CD4-positive, alpha-beta memory T cell (primary cell): Measurements from ENCODE around the gene ANKRD6. TPM values are rescaled to one million over a fixed set of nuclear protein-coding genes. Genes with fewer than 3 reads are reported as not detected.

Experiments used
- CTCF ChIA-PET: fragments of 350-600 bp; sonication (Branson Sonifier 250); formaldehyde crosslinking; loops from one replicate; lab custom pipeline; 2021; ENCODE audit warnings: inconsistent platforms; ENCODE audit not compliant: partially characterized antibody; lab: Charles Lee
- POLR2A ChIA-PET: fragments of 350-600 bp; sonication (Branson Sonifier 250); formaldehyde crosslinking; loops from one replicate; lab custom pipeline; 2021; ENCODE audit not compliant: partially characterized antibody; lab: Charles Lee
- DNase-seq, 5 donors: peaks; one replicate each; pipeline versions ENCODE4 v3.0.0 to v3.0.0-alpha.2; 2020 to 2022; ENCODE audit warnings: mixed read lengths in 1 of 5
- H3K27ac ChIP-seq: one replicate; pipeline ENCODE4 v1.7.0; 2013; ENCODE audit warnings: low read depth, low read length
- H3K27me3 ChIP-seq: 2 replicates; pipeline ENCODE4 v1.7.0; 2013; ENCODE audit warnings: mild to moderate bottlenecking, low read length, moderate library complexity; ENCODE audit not compliant: insufficient read depth
- H3K36me3 ChIP-seq: 2 replicates; pipeline ENCODE4 v1.7.0; 2013; ENCODE audit warnings: mild to moderate bottlenecking, low read length, moderate library complexity; ENCODE audit not compliant: insufficient read depth
- H3K4me1 ChIP-seq: 2 replicates; pipeline ENCODE4 v1.7.0; 2013; ENCODE audit warnings: mild to moderate bottlenecking, low read length, moderate library complexity; ENCODE audit not compliant: insufficient read depth
- H3K4me3 ChIP-seq, 2 donors: one replicate each; pipeline ENCODE4 v1.7.0; 2013; ENCODE audit warnings: low read length in 2 of 2, mild to moderate bottlenecking in 1 of 2
- H3K9me3 ChIP-seq, 2 donors: one replicate each; pipeline ENCODE4 v1.7.0; 2013; ENCODE audit warnings: low read length in 2 of 2, control low read depth in 1 of 2; ENCODE audit not compliant: control insufficient read depth in 1 of 2
- H3K27ac Mint-ChIP-seq, 7 donors: one replicate each; pipeline ENCODE4 v1.8.0; 2020 to 2021; ENCODE audit warnings: mixed read lengths in 7 of 7, mild to moderate bottlenecking in 6 of 7, inconsistent platforms in 3 of 7, moderate library complexity in 3 of 7
- H3K27me3 Mint-ChIP-seq, 2 donors: one replicate each; pipeline ENCODE4 v1.8.0; 2020 to 2021; ENCODE audit warnings: mixed read lengths in 2 of 2
- H3K36me3 Mint-ChIP-seq, 2 donors: one replicate each; pipeline ENCODE4 v1.8.0; 2020 to 2021; ENCODE audit warnings: mixed read lengths in 2 of 2, inconsistent platforms in 1 of 2, mild to moderate bottlenecking in 1 of 2
- H3K4me1 Mint-ChIP-seq, 4 donors: one replicate each; pipeline ENCODE4 v1.8.0; 2020 to 2021; ENCODE audit warnings: mixed read lengths in 4 of 4, mild to moderate bottlenecking in 1 of 4
- H3K4me3 Mint-ChIP-seq, 8 donors: one replicate each; pipeline ENCODE4 v1.8.0; 2020 to 2021; ENCODE audit warnings: mixed read lengths in 8 of 8, mild to moderate bottlenecking in 7 of 8, moderate library complexity in 6 of 8, inconsistent platforms in 3 of 8
- H3K9me3 Mint-ChIP-seq, 8 donors: one replicate each; pipeline ENCODE4 v1.8.0; 2020 to 2021; ENCODE audit warnings: mixed read lengths in 8 of 8, mild to moderate bottlenecking in 5 of 8, inconsistent platforms in 3 of 8, moderate library complexity in 1 of 8
- intact Hi-C: fragments of 100-400 bp; cut with micrococcal nuclease; formaldehyde crosslinking; loops from one replicate; pipeline ENCODE4 v1.15.1; 2023
- polyA plus RNA-seq, 2 donors: library from polyadenylated mRNA; unstranded; fragments of 300-500 nt; fragmentation: Illumina TruSeq; gene quantifications; one replicate each; pipeline ENCODE4 v1.2.3, GENCODE V29; 2021
- total RNA-seq, 2 experiments: library from RNA; stranded (reverse); gene quantifications; one replicate each; pipeline ENCODE4 v1.2.3, GENCODE V29; 2021

The ANKRD6 gene
- total and polyA plus RNA-seq, 4 experiments from 2014 or later = 2.8 to 5.8 (median 4.3) TPM

DNA sequence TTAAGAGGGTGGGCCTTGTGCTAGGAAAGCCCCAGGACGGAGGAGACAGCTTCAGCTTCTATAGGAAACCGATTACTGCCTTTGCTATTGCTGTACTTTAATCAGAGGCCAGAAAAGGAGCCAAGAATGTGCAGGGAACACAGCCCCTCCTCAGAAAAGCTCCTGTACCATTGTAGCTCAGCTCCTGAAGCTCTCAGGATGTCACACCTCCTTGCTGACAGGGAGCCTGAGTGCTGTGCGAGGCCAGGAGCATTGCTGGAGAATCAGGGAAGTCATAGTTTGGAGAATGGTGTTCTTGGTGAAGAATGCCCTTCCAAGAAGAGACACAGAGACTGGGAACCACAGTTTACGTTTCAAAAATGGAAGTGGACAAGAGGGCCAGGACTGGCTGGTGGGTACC, 158.8 kb downstream of the ANKRD6 start:
- H3K27me3 Mint-ChIP-seq = no peaks in the 10 kb centered on the region
- H3K9me3 Mint-ChIP-seq = peaks cover 0 to 2% (median 0%) of the 10 kb centered on the region in 8 donors
- H3K27ac Mint-ChIP-seq = no peak overlapping the region
- CTCF ChIA-PET = no interaction called here
- no peaks in the 10 kb centered on the region for H3K27me3 ChIP-seq
- H3K9me3 ChIP-seq = no peaks in the 10 kb centered on the region
- no peak overlapping the region for H3K4me3 Mint-ChIP-seq
- H3K27ac ChIP-seq = no peak overlapping the region
- H3K36me3 ChIP-seq = no peaks in the 10 kb centered on the region
- intact Hi-C loops = no loop called here
- peaks cover 11% of the 10 kb centered on the region for H3K4me1 ChIP-seq
- peaks cover 11 to 15% (median 14%) of the 10 kb centered on the region in 4 donors for H3K4me1 Mint-ChIP-seq
- POLR2A ChIA-PET = no interaction called here
- H3K36me3 Mint-ChIP-seq = peaks cover 0 to 6% of the 10 kb centered on the region in 2 donors
- no peak overlapping the region for H3K4me3 ChIP-seq
- DNase-seq = no peak

DNA sequence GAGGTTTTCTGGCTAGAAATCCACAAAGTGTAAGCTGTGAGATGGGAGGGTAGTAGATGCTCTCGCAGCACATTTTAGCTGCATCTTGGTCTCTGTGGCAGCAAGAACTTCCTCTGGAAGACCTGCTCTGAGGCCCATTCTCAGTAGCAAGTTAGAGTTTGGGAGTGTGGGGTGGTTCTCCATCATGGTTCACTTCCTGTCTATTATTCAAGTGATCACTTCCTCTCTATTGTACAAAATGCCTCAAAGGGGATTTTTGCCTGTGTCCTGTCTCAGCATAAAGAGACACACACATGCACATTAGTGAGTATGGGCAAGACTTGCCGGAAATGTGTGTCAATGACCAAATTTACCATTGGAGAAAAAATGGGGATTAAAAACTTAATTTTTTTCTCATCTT, 163.1 kb downstream of the ANKRD6 start:
- Mint-ChIP-seq H3K4me1 (peaks cover 11 to 19% (median 15%) of the 10 kb centered on the region in 4 donors), H3K9me3 (peaks cover 0 to 4% (median under 1%) of the 10 kb centered on the region in 8 donors), H3K27me3 (no peaks in the 10 kb centered on the region), H3K36me3 (peaks cover 0 to 10% of the 10 kb centered on the region in 2 donors), H3K27ac (peak overlapping the region; percentile 12 to 88 (median 82)), H3K4me3 (peak overlapping the region in 2 of 8 donors; percentile 11 to 59)
- Histone ChIP-seq H3K4me1 (peaks cover 11% of the 10 kb centered on the region), H3K4me3 (no peak overlapping the region), H3K36me3 (no peaks in the 10 kb centered on the region), H3K9me3 (no peaks in the 10 kb centered on the region), H3K27me3 (no peaks in the 10 kb centered on the region), H3K27ac (no peak overlapping the region)
- ChIA-PET CTCF (no interaction called here), POLR2A (no interaction called here)
- peak in 2 of 5 donors; percentile 5 to 21 for DNase-seq
- intact Hi-C loops = no loop called here

DNA sequence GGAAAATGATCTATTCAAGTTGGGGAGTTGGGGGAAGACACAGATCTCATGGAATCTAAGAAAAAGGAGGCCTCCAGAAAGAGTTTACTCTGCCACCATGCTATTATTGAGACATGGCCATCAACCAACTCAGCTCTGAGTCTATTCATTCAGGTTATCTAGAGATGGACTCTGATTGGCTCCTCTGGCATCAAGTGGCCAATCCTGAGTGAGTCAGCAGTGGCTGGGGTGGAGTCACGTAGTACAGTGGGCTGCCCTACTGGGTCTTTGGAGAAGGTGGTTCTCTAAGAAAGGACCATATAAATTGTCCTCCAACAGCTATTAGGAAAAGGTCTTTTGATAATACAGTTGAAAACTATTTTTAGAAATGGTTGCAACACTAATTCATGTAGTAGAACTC, 163.5 kb downstream of the ANKRD6 start:
- H3K27me3 Mint-ChIP-seq = no peaks in the 10 kb centered on the region
- POLR2A ChIA-PET = no interaction called here

DNA sequence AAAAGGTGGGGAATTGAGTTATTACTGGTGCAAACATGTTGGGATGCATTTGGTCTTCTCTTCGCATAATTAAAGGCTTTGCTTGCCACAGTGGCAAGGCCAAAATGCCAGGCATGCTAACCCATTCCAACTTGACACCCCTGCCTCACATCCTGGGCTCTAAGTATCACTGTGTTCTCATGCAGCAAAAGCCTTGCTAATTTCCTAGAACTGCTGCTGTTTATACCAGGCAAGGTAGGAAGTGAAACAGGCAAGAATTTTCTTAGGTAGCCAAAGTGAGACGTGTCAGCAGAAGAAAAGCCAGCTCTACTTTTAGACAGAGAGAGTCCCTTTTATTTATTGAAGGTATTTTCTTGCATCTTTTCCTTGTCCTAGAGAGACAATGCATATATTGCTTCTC, 164.4 kb downstream of the ANKRD6 start:
- H3K9me3 ChIP-seq = no peaks in the 10 kb centered on the region
- no peak for DNase-seq
- Mint-ChIP-seq H3K4me1 (peaks cover 11 to 19% (median 15%) of the 10 kb centered on the region in 4 donors), H3K4me3 (no peak overlapping the region), H3K27me3 (no peaks in the 10 kb centered on the region), H3K9me3 (peaks cover 0 to 4% (median under 1%) of the 10 kb centered on the region in 8 donors), H3K27ac (no peak overlapping the region), H3K36me3 (peaks cover 0 to 10% of the 10 kb centered on the region in 2 donors)
- H3K27ac ChIP-seq = no peak overlapping the region
- POLR2A ChIA-PET = no interaction called here
- H3K4me1 ChIP-seq = peaks cover 11% of the 10 kb centered on the region
- H3K4me3 ChIP-seq = no peak overlapping the region
- no peaks in the 10 kb centered on the region for H3K36me3 ChIP-seq
- no peaks in the 10 kb centered on the region for H3K27me3 ChIP-seq
- CTCF ChIA-PET = no interaction called here
- intact Hi-C loops = no loop called here

More for the DNA sequence above, 163.5 kb downstream of the ANKRD6 start:
- H3K9me3 Mint-ChIP-seq = peaks cover 0 to 4% (median under 1%) of the 10 kb centered on the region in 8 donors
- CTCF ChIA-PET = no interaction called here
- H3K4me3 Mint-ChIP-seq = no peak overlapping the region
- peaks cover 11% of the 10 kb centered on the region for H3K4me1 ChIP-seq
- H3K27ac ChIP-seq = no peak overlapping the region
- H3K4me1 Mint-ChIP-seq = peaks cover 11 to 19% (median 15%) of the 10 kb centered on the region in 4 donors
- peak overlapping the region in 6 of 7 donors; percentile 12 to 88 (median 68) for H3K27ac Mint-ChIP-seq
- no peak for DNase-seq
- H3K27me3 ChIP-seq = no peaks in the 10 kb centered on the region
- no peaks in the 10 kb centered on the region for H3K36me3 ChIP-seq
- H3K36me3 Mint-ChIP-seq = peaks cover 0 to 10% of the 10 kb centered on the region in 2 donors
- no peaks in the 10 kb centered on the region for H3K9me3 ChIP-seq
- H3K4me3 ChIP-seq = no peak overlapping the region
- intact Hi-C loops = no loop called here

DNA sequence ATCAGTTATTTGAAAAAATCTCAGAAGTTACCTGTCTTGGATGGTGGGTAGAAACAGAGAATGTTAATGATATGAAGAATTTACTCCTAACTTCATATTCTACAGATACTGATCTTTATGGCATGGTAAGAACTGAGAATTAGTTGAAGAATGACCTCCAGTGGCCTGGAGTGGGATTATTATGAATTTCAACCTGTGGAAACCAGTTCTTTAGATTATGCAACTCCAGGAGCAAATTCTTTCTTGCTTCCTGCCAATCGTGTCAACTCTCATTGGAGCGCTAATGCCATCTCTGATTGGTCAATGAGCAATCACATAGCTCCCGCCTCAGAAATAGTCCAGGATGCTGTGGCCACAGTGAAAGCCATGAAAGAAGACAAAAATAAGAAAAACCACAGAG, 165.0 kb downstream of the ANKRD6 start:
- Histone ChIP-seq H3K36me3 (no peaks in the 10 kb centered on the region), H3K4me3 (no peak overlapping the region), H3K27ac (no peak overlapping the region), H3K9me3 (no peaks in the 10 kb centered on the region), H3K27me3 (no peaks in the 10 kb centered on the region), H3K4me1 (peaks cover 11% of the 10 kb centered on the region)
- Mint-ChIP-seq H3K27ac (peak overlapping the region in 1 of 7 donors; percentile 28), H3K27me3 (no peaks in the 10 kb centered on the region), H3K36me3 (peaks cover 0 to 10% of the 10 kb centered on the region in 2 donors), H3K9me3 (peaks cover 0 to 4% (median under 1%) of the 10 kb centered on the region in 8 donors), H3K4me1 (peaks cover 11 to 19% (median 15%) of the 10 kb centered on the region in 4 donors), H3K4me3 (no peak overlapping the region)
- ChIA-PET POLR2A (no interaction called here), CTCF (interaction anchor here (1.0 to 3.0 kb wide), 2 partner anchors 12 kb away, joined by 3 to 14 read pairs; no protein-coding TSS in a partner anchor)
- intact Hi-C loops = no loop called here
- DNase-seq = no peak

DNA sequence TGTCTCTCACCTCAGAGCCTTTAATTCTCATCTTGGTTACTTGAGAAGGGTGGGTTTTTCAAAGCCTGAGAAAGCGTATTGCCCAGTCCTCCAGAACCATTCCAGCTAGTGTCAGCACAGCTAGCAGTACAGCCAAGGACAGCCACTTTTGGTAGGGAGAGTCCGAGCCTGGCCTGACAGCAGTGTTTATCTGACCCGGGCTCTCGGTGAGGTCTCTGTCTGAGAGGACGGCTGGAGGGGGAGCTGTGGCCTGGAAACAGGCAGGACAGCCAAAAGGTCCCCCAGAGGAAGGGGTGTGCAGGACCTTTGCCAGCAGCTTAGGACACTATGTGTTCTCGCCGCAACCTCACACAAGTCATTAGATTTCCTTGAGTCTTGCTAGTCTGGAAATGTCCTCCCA, 166.8 kb downstream of the ANKRD6 start:
- H3K27ac ChIP-seq = no peak overlapping the region
- no peaks in the 10 kb centered on the region for H3K27me3 Mint-ChIP-seq
- ChIA-PET CTCF (interaction anchor here (0.6 to 3.0 kb wide), 4 partner anchors 10 to 15 kb away, joined by 4 to 14 read pairs (median 4); no protein-coding TSS in a partner anchor), POLR2A (no interaction called here)
- no peaks in the 10 kb centered on the region for H3K27me3 ChIP-seq
- peaks cover 11% of the 10 kb centered on the region for H3K4me1 ChIP-seq
- no peak overlapping the region for H3K27ac Mint-ChIP-seq
- no peak overlapping the region for H3K4me3 Mint-ChIP-seq
- H3K4me3 ChIP-seq = no peak overlapping the region
- intact Hi-C loops = no loop called here
- peaks cover 0 to 4% (median under 1%) of the 10 kb centered on the region in 8 donors for H3K9me3 Mint-ChIP-seq
- peaks cover 11 to 19% (median 14%) of the 10 kb centered on the region in 4 donors for H3K4me1 Mint-ChIP-seq
- peaks cover 0 to 10% of the 10 kb centered on the region in 2 donors for H3K36me3 Mint-ChIP-seq
- DNase-seq = no peak
- no peaks in the 10 kb centered on the region for H3K36me3 ChIP-seq
- no peaks in the 10 kb centered on the region for H3K9me3 ChIP-seq

DNA sequence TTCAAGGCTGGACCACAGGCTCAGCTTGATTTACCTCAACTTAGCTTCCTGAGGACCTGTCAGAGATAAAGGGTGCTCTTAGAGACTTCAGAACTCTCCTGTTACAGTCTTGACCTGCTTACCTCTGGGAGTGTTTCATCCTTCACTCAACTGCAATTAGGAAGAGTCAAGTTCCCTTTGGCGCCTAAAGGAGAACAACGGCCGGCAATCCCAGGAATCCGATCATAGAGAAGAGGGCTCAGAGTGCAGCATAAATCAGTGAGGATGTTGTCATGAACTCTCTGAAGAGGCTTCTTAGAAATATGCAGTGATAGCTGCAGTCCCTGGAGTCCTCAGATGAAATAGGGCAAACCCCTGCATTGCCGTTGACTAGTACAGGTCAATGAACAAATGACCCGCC, 169.2 kb downstream of the ANKRD6 start:
- intact Hi-C loops = no loop called here
- DNase-seq = no peak
- H3K4me1 ChIP-seq = no peaks in the 10 kb centered on the region
- H3K27me3 ChIP-seq = no peaks in the 10 kb centered on the region
- Mint-ChIP-seq H3K4me3 (no peak overlapping the region), H3K27me3 (no peaks in the 10 kb centered on the region), H3K27ac (no peak overlapping the region), H3K9me3 (peaks cover 0 to 3% (median under 1%) of the 10 kb centered on the region in 8 donors), H3K4me1 (peaks cover 0 to 4% (median under 1%) of the 10 kb centered on the region in 4 donors), H3K36me3 (peaks cover 0 to 5% of the 10 kb centered on the region in 2 donors)
- H3K27ac ChIP-seq = no peak overlapping the region
- POLR2A ChIA-PET = no interaction called here
- no peak overlapping the region for H3K4me3 ChIP-seq
- H3K9me3 ChIP-seq = no peaks in the 10 kb centered on the region
- CTCF ChIA-PET = interaction anchor here (0.7 to 2.2 kb wide), 4 partner anchors 11 to 230 kb away, joined by 3 to 7 read pairs (median 4); no protein-coding TSS in a partner anchor
- H3K36me3 ChIP-seq = no peaks in the 10 kb centered on the region
